K562 (cell line): ENCODE data around the gene MAP4K5. TPM values are rescaled to one million over a fixed set of nuclear protein-coding genes. Genes with fewer than 3 reads are reported as not detected.
A peak's percentile ranks its signal among the peaks of the same experiment; 100 is the strongest.

Experiments used
- ATAC-seq: fragments of 200-7000 bp; cut with Tn5 transposase; 3 replicates; pipeline ENCODE4 v1.9.1; 2020; ENCODE audit warnings: moderate library complexity
- BruUV-seq: library from RNA; stranded (reverse); fragments of 400-500 nt; replicated peaks from 2 replicates; lab custom pipeline; 2021; lab: Mats Ljungman, UMichigan
- CTCF ChIA-PET: fragments of 300-600 bp; formaldehyde crosslinking; extraction: SDS; loops from one replicate; lab custom pipeline; 2021; ENCODE audit warnings: low intra/inter-chr PET ratio; lab: Yijun Ruan, JAX
- POLR2A ChIA-PET: fragments of 300-600, 350-650 bp; sonication (Branson Sonifier 250); formaldehyde crosslinking; extraction: SDS; loops from one replicate; lab custom pipeline; 2021; ENCODE audit warnings: antibody characterized with exemption, inconsistent platforms; lab: Yijun Ruan, JAX
- DNase-seq, 4 experiments: peaks; one replicate each; pipeline versions ENCODE4 v3.0.0 to v3.0.0-alpha.2; 2011 to 2018; ENCODE audit warnings: low spot score in 3 of 4, mixed read lengths in 3 of 4; ENCODE audit errors: extremely low read depth in 1 of 4
- FAIRE-seq: peaks from 2 replicates; lab custom pipeline; 2011; peaks lifted over from hg19 to GRCh38; lab: Jason Lieb, UNC
- H2AFZ ChIP-seq: 2 replicates; pipeline ENCODE4 v1.6.0; 2011; ENCODE audit warnings: low read depth, low read length, control low read depth, inconsistent platforms
- H3K27ac ChIP-seq: fragments of 200-600 bp; 3 replicates; pipeline ENCODE4 v1.8.0; 2011; ENCODE audit warnings: low read depth, mild to moderate bottlenecking, control low read depth, inconsistent platforms, low read length, moderate library complexity, mixed read lengths; ENCODE audit errors: extremely low read depth
- H3K27me3 ChIP-seq, 2 experiments: fragments of 300-600 bp in 1 of 2; 2 replicates in 1 of 2; 3 replicates in 1 of 2; pipeline versions ENCODE4 v1.6.0 to v1.8.0; 2011; ENCODE audit warnings: inconsistent platforms in 2 of 2, low read length in 2 of 2, mild to moderate bottlenecking in 1 of 2, mixed read lengths in 1 of 2, moderate library complexity in 1 of 2; ENCODE audit not compliant: control insufficient read depth in 2 of 2, insufficient read depth in 2 of 2
- H3K36me3 ChIP-seq: fragments of 300-600 bp; 3 replicates; pipeline ENCODE4 v1.8.0; 2011; ENCODE audit warnings: mild to moderate bottlenecking, low read length, inconsistent platforms; ENCODE audit not compliant: control insufficient read depth, insufficient read depth
- H3K4me1 ChIP-seq, 2 experiments: fragments of 200-600 bp in 1 of 2; replicated peaks in 1 of 2; 2 replicates in 1 of 2; 3 replicates in 1 of 2; pipeline versions ENCODE4 v1.5.1 to v1.8.0; 2011; ENCODE audit warnings: inconsistent platforms in 2 of 2, low read length in 2 of 2, mild to moderate bottlenecking in 1 of 2, mixed read lengths in 1 of 2, moderate library complexity in 1 of 2; ENCODE audit not compliant: control insufficient read depth in 2 of 2, insufficient read depth in 2 of 2
- H3K4me2 ChIP-seq: 2 replicates; pipeline ENCODE4 v1.6.1; 2011; ENCODE audit warnings: low read length, control low read depth, inconsistent platforms, mixed read lengths; ENCODE audit not compliant: insufficient read depth
- H3K4me3 ChIP-seq: fragments of 200-600 bp; sonication (generic), shearing (Covaris generic); 2 replicates; pipeline ENCODE4 v1.5.1; 2016; ENCODE audit warnings: control low read depth, inconsistent platforms
- H3K79me2 ChIP-seq: fragments of 200-600 bp; 3 replicates; pipeline ENCODE4 v1.8.0; 2011; ENCODE audit warnings: low read length, inconsistent platforms; ENCODE audit not compliant: control insufficient read depth, insufficient read depth
- H3K9ac ChIP-seq, 2 experiments: 2 replicates each; pipeline versions ENCODE4 v1.6.0 to v1.6.1; 2011; ENCODE audit warnings: low read depth in 2 of 2, low read length in 2 of 2, control low read depth in 1 of 2, inconsistent platforms in 1 of 2, mild to moderate bottlenecking in 1 of 2, mixed read lengths in 1 of 2; ENCODE audit not compliant: insufficient read depth in 1 of 2
- H3K9me1 ChIP-seq: one replicate; pipeline ENCODE4 v1.6.0; 2011; ENCODE audit warnings: inconsistent platforms, mild to moderate bottlenecking, low read length, moderate library complexity; ENCODE audit not compliant: control insufficient read depth, insufficient read depth
- H3K9me3 ChIP-seq: replicated peaks from 2 replicates; pipeline ENCODE4 v1.5.1; 2011; ENCODE audit warnings: low read depth, low read length, inconsistent platforms; ENCODE audit not compliant: control insufficient read depth, insufficient read depth
- H4K20me1 ChIP-seq: replicated peaks from 2 replicates; pipeline ENCODE4 v1.6.1; 2011; ENCODE audit warnings: low read length, inconsistent platforms, mixed read lengths; ENCODE audit not compliant: control insufficient read depth, insufficient read depth
- MEIS2 ChIP-seq: fragments of 450-650 bp; IDR thresholded peaks from 2 replicates; pipeline ENCODE4 v1.6.1; 2014; ENCODE audit warnings: mild to moderate bottlenecking; ENCODE audit not compliant: partially characterized antibody
- NFYB ChIP-seq: IDR thresholded peaks from 2 replicates; pipeline ENCODE4 v1.6.1; 2011; ENCODE audit warnings: mild to moderate bottlenecking, moderate library complexity; ENCODE audit not compliant: insufficient read length; ENCODE audit errors: extremely low read depth
- RAD21 ChIP-seq, 2 experiments: fragments of 250-450 bp in 1 of 2; fragments of 450-650 bp in 1 of 2; sonication (Bioruptor Pico) in 1 of 2; formaldehyde crosslinking in 1 of 2; IDR thresholded peaks in 1 of 2; conservative IDR thresholded peaks in 1 of 2; 2 replicates each; pipeline versions ENCODE4 v1.4.0 to v1.8.0; 2020 to 2022; ENCODE audit warnings: mild to moderate bottlenecking in 2 of 2, moderate library complexity in 1 of 2
- REST ChIP-seq, 2 experiments: fragments of 450-650 bp; formaldehyde crosslinking in 1 of 2; IDR thresholded peaks; 2 replicates each; pipeline versions ENCODE4 v1.4.0 to v1.6.1; 2014 to 2020; ENCODE audit warnings: mild to moderate bottlenecking in 2 of 2, borderline replicate concordance in 1 of 2, low read depth in 1 of 2
- ZNF445 ChIP-seq: fragments of 250-450 bp; sonication (Bioruptor Pico); IDR thresholded peaks from 2 replicates; pipeline ENCODE4 v1.4.0; 2020; ENCODE audit warnings: low read depth, mild to moderate bottlenecking, moderate library complexity
- WGBS: fragments of 100-300 bp; shearing (Covaris generic); methylation state at CpG from one replicate; pipeline ENCODE4 v1.1.6; 2016; ENCODE audit warnings: low coverage, mixed read lengths; ENCODE audit not compliant: insufficient coverage; ENCODE audit errors: missing lambda C conversion rate; 5-methylcytosine and 5-hydroxymethylcytosine counted together
- in situ Hi-C: fragments of 300-500 bp; cut with MboI; formaldehyde crosslinking; loops from 4 replicates; pipeline ENCODE4 v1.15.0; 2018; ENCODE audit warnings: inconsistent platforms, mixed read lengths
- intact Hi-C: fragments of 100-400 bp; cut with micrococcal nuclease; formaldehyde crosslinking; loops from 2 replicates; pipeline ENCODE4 v1.14.2; 2022
- polyA plus RNA-seq, 8 experiments: library from polyadenylated mRNA; depleted of rRNA in 4 of 8; stranded (reverse) in 5 of 8; unstranded in 3 of 8; fragments of >200 nt; fragmentation: Nextera tagmentation in 2 of 8; fragmentation: Illumina TruSeq in 1 of 8; extraction: Ambion mirVana in 2 of 8; extraction: Trizol in 1 of 8; gene quantifications; 2 replicates each; pipeline versions ENCODE4 v1.2.1 to v1.2.3, GENCODE V29; 2011 to 2014; ENCODE audit warnings: inconsistent platforms in 1 of 8, missing spikeins in 1 of 8
- total RNA-seq, 7 experiments: library from RNA; depleted of rRNA in 6 of 7; stranded (reverse); fragments of >200 nt in 6 of 7; fragmentation: Illumina TruSeq in 2 of 7; extraction: Trizol in 2 of 7; gene quantifications; 2 replicates each; pipeline versions ENCODE4 v1.2.1 to v1.2.3, GENCODE V29; 2011 to 2021; ENCODE audit warnings: low replicate concordance in 1 of 7
- TF ChIP-seq, protein P1 (sequence below): fragments of 250-450 bp; sonication (Bioruptor Pico); IDR thresholded peaks from 2 replicates; pipeline ENCODE4 v1.8.0; 2022; ENCODE audit warnings: inconsistent platforms
- TF ChIP-seq, protein P2 (sequence below), 2 experiments: IDR thresholded peaks in 1 of 2; conservative IDR thresholded peaks in 1 of 2; 2 replicates each; pipeline ENCODE4 v1.6.1; 2016; ENCODE audit warnings: low read depth in 2 of 2, mild to moderate bottlenecking in 1 of 2, missing compliant biosample characterization in 1 of 2, missing genetic modification characterization in 1 of 2, moderate library complexity in 1 of 2

Gene MAP4K5
- total and polyA plus RNA-seq, 9 of the 15 experiments (the other 6 are each of a cell fraction or from before 2014, with no cell fraction given), result 5.9 to 29.4 (median 18.0) TPM

- Histone ChIP-seq H3K79me2 (no peaks in the 10 kb centered on the region), H2AFZ (peak overlapping the region; percentile 51), H3K9me1 (no peaks in the 10 kb centered on the region), H3K36me3 (no peaks in the 10 kb centered on the region), H3K4me1 (no peaks in the 10 kb centered on the region), H4K20me1 (no peaks in the 10 kb centered on the region), H3K9me3 (no peaks in the 10 kb centered on the region), H3K4me2 (no peak overlapping the region), H3K27me3 (no peaks in the 10 kb centered on the region; a peak in 1 of 5 replicates), H3K9ac (no peak overlapping the region), H3K27ac (no peak overlapping the region), H3K4me3 (no peak overlapping the region)
- intact Hi-C loops, result loop anchor here (2.0 kb wide), 1 partner anchor 230 kb away; no protein-coding TSS in a partner anchor
- BruUV-seq, result no TSS peak
- ChIA-PET POLR2A (no interaction called here), CTCF (no interaction called here)
- DNase-seq (peak; percentile 23 to 48 (median 27)), ATAC-seq (peak; percentile 77), FAIRE-seq (peak; percentile 90)
- in situ Hi-C loops, result loop anchor here (5.0 to 25.0 kb wide), 2 partner anchors 234 to 681 kb away; partner anchors contain the start of gene NEMF
- WGBS, result 0% methylated on average over 2 of the region's 2 CpGs
- TF ChIP-seq REST (IDR thresholded peaks at IDR 0.05; ENCODE audit: borderline replicate concordance), result peak; percentile 11; the same call in 1 of the 2 replicates
- TF ChIP-seq REST (CRISPR knock-in tag; IDR thresholded peaks at IDR 0.05; ENCODE audit: low read depth), result no peak
- TF ChIP-seq, protein P1, sequence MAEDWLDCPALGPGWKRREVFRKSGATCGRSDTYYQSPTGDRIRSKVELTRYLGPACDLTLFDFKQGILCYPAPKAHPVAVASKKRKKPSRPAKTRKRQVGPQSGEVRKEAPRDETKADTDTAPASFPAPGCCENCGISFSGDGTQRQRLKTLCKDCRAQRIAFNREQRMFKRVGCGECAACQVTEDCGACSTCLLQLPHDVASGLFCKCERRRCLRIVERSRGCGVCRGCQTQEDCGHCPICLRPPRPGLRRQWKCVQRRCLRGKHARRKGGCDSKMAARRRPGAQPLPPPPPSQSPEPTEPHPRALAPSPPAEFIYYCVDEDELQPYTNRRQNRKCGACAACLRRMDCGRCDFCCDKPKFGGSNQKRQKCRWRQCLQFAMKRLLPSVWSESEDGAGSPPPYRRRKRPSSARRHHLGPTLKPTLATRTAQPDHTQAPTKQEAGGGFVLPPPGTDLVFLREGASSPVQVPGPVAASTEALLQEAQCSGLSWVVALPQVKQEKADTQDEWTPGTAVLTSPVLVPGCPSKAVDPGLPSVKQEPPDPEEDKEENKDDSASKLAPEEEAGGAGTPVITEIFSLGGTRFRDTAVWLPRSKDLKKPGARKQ (CRISPR knock-in tag), result no peak
- peak; percentile 39 for TF ChIP-seq MEIS2
- TF ChIP-seq, protein P2, sequence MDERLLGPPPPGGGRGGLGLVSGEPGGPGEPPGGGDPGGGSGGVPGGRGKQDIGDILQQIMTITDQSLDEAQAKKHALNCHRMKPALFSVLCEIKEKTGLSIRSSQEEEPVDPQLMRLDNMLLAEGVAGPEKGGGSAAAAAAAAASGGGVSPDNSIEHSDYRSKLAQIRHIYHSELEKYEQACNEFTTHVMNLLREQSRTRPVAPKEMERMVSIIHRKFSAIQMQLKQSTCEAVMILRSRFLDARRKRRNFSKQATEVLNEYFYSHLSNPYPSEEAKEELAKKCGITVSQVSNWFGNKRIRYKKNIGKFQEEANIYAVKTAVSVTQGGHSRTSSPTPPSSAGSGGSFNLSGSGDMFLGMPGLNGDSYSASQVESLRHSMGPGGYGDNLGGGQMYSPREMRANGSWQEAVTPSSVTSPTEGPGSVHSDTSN (CRISPR knock-in tag; IDR thresholded peaks at IDR 0.05; ENCODE audit: low read depth), result no peak
- TF ChIP-seq, protein P2 (tag; conservative IDR thresholded peaks at IDR 0.05; ENCODE audit: low read depth), result peak; percentile 69; the same call in 1 of the 2 replicates
- peak; percentile 21 to 53; a peak in 3 of 4 replicates for TF ChIP-seq RAD21 (CRISPR knock-in tag; conservative IDR thresholded peaks at IDR 0.05 in 1 of 2, IDR thresholded peaks at IDR 0.05 in 1 of 2)
- TF ChIP-seq ZNF445 (CRISPR knock-in tag), result no peak
- TF ChIP-seq NFYB, result no peak
Measured at GRCh38 chr14:50542941-50543418, 10.6 kb upstream of the MAP4K5 start.
